ENCODE measurements around the gene UNC45A. TPM values are rescaled to one million over a fixed set of nuclear protein-coding genes. Genes with fewer than 3 reads are reported as not detected.

The UNC45A gene
- total and polyA plus RNA-seq, 2 of the 4 experiments (the other 2 are of a cell fraction) = 68.9 to 100 TPM

DNA sequence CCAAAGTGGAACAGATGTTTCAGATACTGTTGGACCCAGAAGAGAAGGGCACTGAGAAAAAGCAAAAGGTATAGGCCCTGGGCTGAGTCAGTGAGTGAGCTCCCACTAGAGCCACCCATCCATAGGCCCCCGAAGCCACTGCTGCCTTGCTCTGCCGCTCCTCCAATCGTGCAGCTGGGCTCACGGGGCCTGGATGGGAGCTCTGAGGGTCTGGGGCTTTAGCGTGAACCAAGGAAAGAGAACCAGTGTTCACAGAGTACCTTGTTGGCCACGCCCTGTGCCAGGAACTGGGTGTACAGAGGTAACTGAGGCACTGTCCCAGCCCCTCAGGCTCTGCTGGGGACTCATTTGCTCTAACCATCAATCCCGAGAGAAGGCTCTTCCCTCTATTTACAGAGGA, 4.7 kb downstream of the UNC45A start:
- Histone ChIP-seq H4K5ac (ENCODE audit: low read depth, low read length) (no peak overlapping the region), H2AK5ac (ENCODE audit: low read depth, low read length) (no peak overlapping the region), H3K4me3 (ENCODE audit: insufficient read depth, low read depth, low read length) (no peak overlapping the region), H2AK9ac (replicated peaks; ENCODE audit: low read depth, low read length, poor library complexity) (no peak overlapping the region), H3K14ac (replicated peaks; ENCODE audit: low read depth, low read length) (no peak overlapping the region), H3K56ac (ENCODE audit: extremely low read depth, insufficient read depth, low read length) (no peak overlapping the region), H2BK120ac (ENCODE audit: low read depth, low read length) (no peak overlapping the region), H4K20me1 (ENCODE audit: insufficient read depth, low read length) (peaks cover 6% of the 10 kb centered on the region; the same call in 1 of the 2 replicates), H3K9me1 (ENCODE audit: insufficient read depth, low read length) (peaks cover 13% of the 10 kb centered on the region; the same call in 1 of the 2 replicates), H3K23ac (ENCODE audit: low read depth, low read length) (no peak overlapping the region), H2BK15ac (ENCODE audit: low read depth, low read length) (no peak overlapping the region), H3K27ac (ENCODE audit: insufficient read depth, low read length) (no peak overlapping the region), H2BK20ac (ENCODE audit: low read depth, low read length) (no peak overlapping the region), H4K8ac (ENCODE audit: low read depth in 2 of 2, low read length in 2 of 2) (no peak overlapping the region), H3K27me3 (ENCODE audit: control insufficient read depth, insufficient read depth, low read length) (no peaks in the 10 kb centered on the region), H3K18ac (ENCODE audit: low read depth, low read length) (no peak overlapping the region), H3K9me3 (ENCODE audit: control insufficient read depth, insufficient read depth, low read length) (no peaks in the 10 kb centered on the region), H2AFZ (replicated peaks; ENCODE audit: low read length, poor library complexity) (no peak overlapping the region), H3K79me1 (ENCODE audit: low read depth in 1 of 2, low read length in 2 of 2) (peaks cover 29 to 42% of the 10 kb centered on the region in 2 experiments), H3K4me1 (ENCODE audit: control insufficient read depth, insufficient read depth, low read length) (peaks cover 5% of the 10 kb centered on the region; the same call in 1 of the 2 replicates), H3K36me3 (ENCODE audit: control insufficient read depth, insufficient read depth, low read length) (peaks cover 52% of the 10 kb centered on the region), H3K4ac (ENCODE audit: low read depth, low read length) (no peak overlapping the region), H4K91ac (ENCODE audit: insufficient read depth, low read depth, low read length) (no peak overlapping the region), H2BK5ac (ENCODE audit: low read depth, low read length, poor library complexity, severe bottlenecking) (no peak overlapping the region), H3K4me2 (ENCODE audit: low read depth, low read length) (no peak overlapping the region), H3K9ac (ENCODE audit: low read depth, low read length) (no peak overlapping the region)
- ATAC-seq (ENCODE audit: low read depth) (no peak), DNase-seq (no peak)
- BruUV-seq (replicated peaks) = no TSS peak
- in situ Hi-C loops (cut with MboI; ENCODE audit: low sequenced_read_pairs) = no loop called here
- TF ChIP-seq ELK1 (IDR thresholded peaks at IDR 0.05; ENCODE audit: borderline replicate concordance, low read depth, low read length) = no peak
- TF ChIP-seq MAZ (IDR thresholded peaks at IDR 0.05; ENCODE audit: borderline replicate concordance, low read depth, low read length) = no peak
- no peak for TF ChIP-seq POLR2A (IDR thresholded peaks at IDR 0.05; ENCODE audit: low read depth, low read length)
- no peak for TF ChIP-seq SMC3 (IDR thresholded peaks at IDR 0.05; ENCODE audit: low read depth, low read length)
- no peak for TF ChIP-seq MAFK (IDR thresholded peaks at IDR 0.05; ENCODE audit: low read depth, low read length)
- TF ChIP-seq CTCF (conservative IDR thresholded peaks at IDR 0.05; ENCODE audit: low read depth, low read length) = no peak
- TF ChIP-seq NFE2L2 (IDR thresholded peaks at IDR 0.05; ENCODE audit: low read depth, low read length) = no peak
- TF ChIP-seq BHLHE40 (IDR thresholded peaks at IDR 0.05; ENCODE audit: low read depth, low read length) = no peak
- no peak for TF ChIP-seq RAD21 (IDR thresholded peaks at IDR 0.05; ENCODE audit: low read length)
- TF ChIP-seq, protein P1, sequence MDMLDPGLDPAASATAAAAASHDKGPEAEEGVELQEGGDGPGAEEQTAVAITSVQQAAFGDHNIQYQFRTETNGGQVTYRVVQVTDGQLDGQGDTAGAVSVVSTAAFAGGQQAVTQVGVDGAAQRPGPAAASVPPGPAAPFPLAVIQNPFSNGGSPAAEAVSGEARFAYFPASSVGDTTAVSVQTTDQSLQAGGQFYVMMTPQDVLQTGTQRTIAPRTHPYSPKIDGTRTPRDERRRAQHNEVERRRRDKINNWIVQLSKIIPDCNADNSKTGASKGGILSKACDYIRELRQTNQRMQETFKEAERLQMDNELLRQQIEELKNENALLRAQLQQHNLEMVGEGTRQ (IDR thresholded peaks at IDR 0.05; ENCODE audit: low read depth, low read length) = no peak
- TF ChIP-seq MXI1 (IDR thresholded peaks at IDR 0.05; ENCODE audit: borderline replicate concordance, low read depth, low read length) = no peak
- no peak for TF ChIP-seq RFX5 (IDR thresholded peaks at IDR 0.05; ENCODE audit: low read depth, low read length)
- no peak for TF ChIP-seq CEBPB (IDR thresholded peaks at IDR 0.05; ENCODE audit: low read depth, low read length)
- no peak for TF ChIP-seq CHD1 (IDR thresholded peaks at IDR 0.05; ENCODE audit: low read depth, low read length)
- TF ChIP-seq FOS (IDR thresholded peaks at IDR 0.05; ENCODE audit: low read depth, low read length) = no peak
- no peak for TF ChIP-seq RCOR1 (IDR thresholded peaks at IDR 0.05; ENCODE audit: insufficient replicate concordance, low read length)
- POLR2A ChIA-PET (ENCODE audit: unreplicated experiment) = no interaction called here
- WGBS, 2 experiments (ENCODE audit: extremely low coverage in 2 of 2, insufficient read length in 1 of 2) = no CpG with 5 or more reads among the region's 7 CpGs
- dilution Hi-C loops (cut with HindIII; ENCODE audit: low sequenced_read_pairs, unreplicated experiment) = no loop called here
- intact Hi-C loops (cut with micrococcal nuclease) = no loop called here
- CTCF ChIA-PET = no interaction called here

Measured in IMR-90 (cell line).